G401.6 (cell line): ENCODE measurements around the gene TRDN.
"Not testable (repeated sequence)": the region's sequence is repeated elsewhere in the genome, so short reads cannot be mapped to it uniquely, and the experiment has no call there.

Experiments used
- FAIRE-seq: peaks from 2 replicates; lab custom pipeline; 2012; peaks lifted over from hg19 to GRCh38; lab: Jason Lieb, UNC

TRDN gene

GRCh38 chr6:123288649-123289048 is 348.1 kb downstream of the TRDN start:
- FAIRE-seq = no peak

GRCh38 chr6:123276546-123276980 is 360.2 kb downstream of the TRDN start:
- FAIRE-seq = no peak

- no peak for FAIRE-seq
These were observed 372.8 kb downstream of the TRDN start for GRCh38 chr6:123263981-123264380.

- no peak for FAIRE-seq
These were observed 396.1 kb downstream of the TRDN start for GRCh38 chr6:123240626-123241025.

GRCh38 chr6:123233336-123233735 is 403.4 kb downstream of the TRDN start:
- FAIRE-seq = no peak

GRCh38 chr6:123227789-123228188 is 409.0 kb downstream of the TRDN start:
- not testable (repeated sequence) for FAIRE-seq

GRCh38 chr6:123226398-123226797 is 410.4 kb downstream of the TRDN start:
- no peak for FAIRE-seq

- FAIRE-seq = no peak
These were observed 412.7 kb downstream of the TRDN start for GRCh38 chr6:123224077-123224476.

- FAIRE-seq = no peak
These were observed 413.3 kb downstream of the TRDN start for GRCh38 chr6:123223461-123223860.

- no peak for FAIRE-seq
These were observed 421.5 kb downstream of the TRDN start for GRCh38 chr6:123215211-123215610.

GRCh38 chr6:123214433-123214832 is 422.3 kb downstream of the TRDN start:
- no peak for FAIRE-seq

GRCh38 chr6:123213921-123214320 is 422.8 kb downstream of the TRDN start:
- FAIRE-seq = no peak

- FAIRE-seq = no peak
These were observed 424.8 kb downstream of the TRDN start for GRCh38 chr6:123211777-123212545.

GRCh38 chr6:123210645-123211044 is 426.1 kb downstream of the TRDN start:
- no peak for FAIRE-seq

- FAIRE-seq = no peak
These were observed 428.7 kb downstream of the TRDN start for GRCh38 chr6:123207967-123208510.

GRCh38 chr6:123203928-123204327 is 432.8 kb downstream of the TRDN start:
- no peak for FAIRE-seq

- FAIRE-seq = no peak
These were observed 434.8 kb downstream of the TRDN start for GRCh38 chr6:123201869-123202372.

GRCh38 chr6:123193298-123193697 is 443.5 kb downstream of the TRDN start:
- no peak for FAIRE-seq

GRCh38 chr6:123189816-123190215 is 446.9 kb downstream of the TRDN start:
- no peak for FAIRE-seq

- no peak for FAIRE-seq
These were observed 453.8 kb downstream of the TRDN start for GRCh38 chr6:123182998-123183397.

GRCh38 chr6:123176706-123177105 is 460.0 kb downstream of the TRDN start:
- no peak for FAIRE-seq

GRCh38 chr6:123171341-123172115 is 465.2 kb downstream of the TRDN start:
- FAIRE-seq = no peak

- FAIRE-seq = no peak
These were observed 467.0 kb downstream of the TRDN start for GRCh38 chr6:123169774-123170095.
